HG02884 (cell line): Measurements from ENCODE around the gene TMPRSS13.
"Not testable (repeated sequence)": the region's sequence is repeated elsewhere in the genome, so short reads cannot be mapped to it uniquely, and the experiment has no call there.

Source experiments
- ATAC-seq: cut with Tn5 transposase; IDR thresholded peaks from one replicate; pipeline ENCODE4 v1.9.1; 2021; ENCODE audit warnings: mild to moderate bottlenecking, moderate library complexity; ENCODE audit not compliant: unreplicated experiment

TMPRSS13 gene

DNA sequence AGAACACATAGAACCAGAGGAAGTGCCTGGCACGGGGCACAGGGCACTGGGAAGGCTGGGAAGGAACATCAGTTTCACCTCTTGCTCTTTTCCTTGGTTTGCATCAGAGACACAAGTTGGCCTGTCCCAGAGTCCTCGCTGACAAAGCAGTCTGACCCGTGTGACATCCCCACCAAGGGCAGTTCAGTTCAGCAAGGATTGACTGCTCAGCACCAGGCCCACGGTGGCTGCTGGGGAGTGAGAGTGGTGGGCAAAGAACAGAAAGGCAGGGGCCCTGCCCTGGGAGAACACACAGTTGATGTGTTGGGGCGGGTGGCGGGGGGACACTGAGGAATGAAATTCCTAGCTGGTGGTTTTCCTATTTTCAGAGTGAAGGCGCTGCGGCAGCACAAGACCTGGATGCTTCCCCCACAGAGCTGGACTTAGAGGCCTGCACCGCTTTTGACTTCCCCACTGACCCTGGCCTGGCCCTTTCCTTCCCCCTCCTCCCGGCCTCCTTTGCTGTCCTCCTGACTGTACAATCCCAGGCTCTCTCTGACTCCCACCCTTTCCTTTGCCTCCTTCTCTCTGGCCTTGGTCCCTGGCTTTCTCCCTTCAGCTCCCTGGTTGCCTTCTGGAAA lies 2.2 kb upstream of the TMPRSS13 start:
- ATAC-seq = no peak

DNA sequence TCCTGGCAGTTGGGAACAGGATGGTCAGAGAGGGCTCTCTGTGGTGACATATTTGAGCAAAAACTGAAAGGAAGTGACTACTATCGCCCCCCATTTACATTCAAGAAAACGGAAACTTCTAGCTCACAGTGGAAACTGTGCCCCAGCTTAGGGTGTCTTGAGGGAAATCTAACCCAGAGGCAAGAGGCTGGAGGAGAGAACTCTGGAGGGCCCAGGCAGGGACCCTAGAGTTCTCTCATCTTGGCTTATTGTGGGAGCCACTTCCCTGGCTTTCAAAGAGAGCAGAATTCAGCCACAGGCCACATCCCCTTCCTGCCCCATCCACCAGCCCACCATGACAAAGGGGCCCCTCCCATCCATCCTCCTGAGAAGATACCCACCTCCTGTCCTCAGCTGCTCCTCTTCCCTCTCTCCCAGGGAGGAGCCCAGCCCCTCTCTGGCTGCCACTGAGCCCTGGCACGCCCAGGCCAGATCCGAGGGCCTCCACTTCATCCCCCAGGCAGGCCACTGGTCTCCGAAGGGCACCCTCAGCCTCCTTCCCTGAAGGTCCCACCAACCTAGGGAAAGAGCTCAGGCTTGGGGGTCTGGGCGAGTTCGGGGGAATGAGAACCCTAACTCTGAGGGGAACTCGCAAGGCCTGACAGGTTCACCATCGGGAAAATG lies 1.6 kb upstream of the TMPRSS13 start:
- ATAC-seq = no peak

DNA sequence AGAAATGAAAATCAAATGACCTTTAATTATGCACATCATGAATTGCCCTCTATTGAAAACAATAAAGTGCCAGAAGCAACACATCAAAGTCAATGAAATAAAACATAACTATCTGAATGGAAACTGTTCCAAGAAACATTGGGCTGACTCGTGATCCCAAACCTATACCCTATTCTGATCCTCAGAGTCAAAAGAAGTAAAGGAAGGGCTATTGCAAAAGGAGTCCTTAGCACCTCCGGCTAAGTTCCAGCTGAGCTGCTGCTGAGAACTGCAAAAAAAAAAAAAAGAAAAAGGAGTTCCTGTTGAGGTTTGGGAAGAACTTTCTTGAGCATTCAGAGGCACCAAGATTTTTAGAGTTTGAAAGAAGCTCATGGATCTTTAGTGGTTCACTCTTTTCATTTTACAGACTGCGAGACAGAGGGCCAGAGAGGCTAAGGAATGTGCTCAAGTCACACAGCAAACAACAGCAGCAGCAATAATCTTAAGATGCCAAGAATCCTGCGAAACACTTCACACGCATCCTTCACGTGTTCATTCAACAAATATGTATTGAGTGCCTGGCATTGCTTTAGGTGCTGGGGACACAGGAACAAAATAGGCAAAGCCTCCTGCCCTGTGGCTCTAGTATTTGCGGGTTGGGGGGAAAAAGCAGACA lies 841 bp upstream of the TMPRSS13 start:
- ATAC-seq = no peak

DNA sequence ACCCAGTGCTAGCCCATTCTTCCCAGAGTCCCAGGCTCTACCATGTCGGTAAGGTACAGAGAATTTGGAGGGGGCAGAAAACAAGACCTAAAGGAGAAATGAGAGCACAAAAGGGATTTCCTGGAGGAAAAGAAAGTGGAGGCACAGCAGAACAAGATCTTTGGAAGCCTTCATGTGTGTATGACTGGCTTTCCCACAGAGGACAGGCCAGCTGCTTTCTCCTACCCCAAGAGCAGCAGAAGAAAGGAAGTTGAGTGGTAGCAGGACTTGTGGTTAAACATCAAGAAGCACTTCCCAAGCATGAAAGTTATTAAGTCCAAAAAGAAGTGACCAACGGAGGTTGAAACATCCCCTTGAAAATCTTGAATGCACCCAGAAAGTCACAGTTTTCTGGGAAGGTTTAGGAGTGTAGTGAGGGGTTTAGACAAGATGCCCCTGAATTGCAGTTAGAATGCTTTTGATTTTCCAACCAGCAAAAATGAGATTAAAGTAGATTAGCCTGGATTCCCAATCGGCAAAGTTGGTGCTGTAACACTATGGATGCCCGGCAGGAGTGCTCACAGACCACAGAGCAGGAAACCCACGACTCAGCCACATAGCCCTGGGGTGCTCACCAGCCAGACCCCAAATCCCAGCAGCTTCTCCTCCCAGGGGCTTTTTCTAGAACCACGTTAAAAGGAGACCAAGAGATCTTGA lies 608 bp downstream of the TMPRSS13 start:
- no peak for ATAC-seq

DNA sequence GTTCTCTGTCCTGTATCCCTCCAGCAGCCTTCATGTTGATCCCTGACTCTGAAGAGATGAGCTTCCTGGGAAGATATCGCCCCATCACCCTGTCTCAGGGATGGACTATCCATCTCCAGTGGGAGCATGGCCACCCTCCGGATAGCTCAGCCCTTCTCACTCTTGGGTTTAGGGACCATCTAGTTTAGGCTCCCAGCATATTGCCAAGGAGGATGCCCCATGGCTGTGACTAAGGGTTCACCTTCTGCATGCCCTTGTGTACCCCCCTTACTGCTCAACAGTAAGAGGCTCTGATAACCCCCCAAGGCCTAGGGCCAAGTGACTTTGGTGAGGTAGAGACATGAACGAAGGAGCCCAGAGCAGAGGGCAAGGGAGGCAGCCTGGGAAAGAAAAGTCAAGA lies 1.3 kb downstream of the TMPRSS13 start:
- no peak for ATAC-seq

DNA sequence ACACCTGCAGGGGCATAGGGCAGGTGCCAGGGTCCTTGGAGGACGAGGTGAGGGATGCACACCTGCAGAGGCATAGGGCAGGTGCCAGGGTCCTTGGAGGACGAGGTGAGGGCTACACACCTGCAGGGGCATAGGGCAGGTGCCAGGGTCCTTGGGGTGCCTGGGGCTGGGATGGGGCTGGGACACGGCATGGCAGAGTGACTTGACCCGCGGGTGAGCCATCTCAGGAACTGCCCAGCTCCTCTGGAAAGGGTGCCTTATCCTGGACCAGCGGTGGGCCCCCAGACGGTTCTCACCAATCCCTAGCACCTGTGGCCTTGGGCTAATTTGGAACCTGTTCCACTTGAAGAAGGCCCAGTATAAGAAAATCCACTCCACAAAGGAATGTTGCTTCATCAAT lies 3.0 kb downstream of the TMPRSS13 start:
- ATAC-seq = not testable (repeated sequence)

DNA sequence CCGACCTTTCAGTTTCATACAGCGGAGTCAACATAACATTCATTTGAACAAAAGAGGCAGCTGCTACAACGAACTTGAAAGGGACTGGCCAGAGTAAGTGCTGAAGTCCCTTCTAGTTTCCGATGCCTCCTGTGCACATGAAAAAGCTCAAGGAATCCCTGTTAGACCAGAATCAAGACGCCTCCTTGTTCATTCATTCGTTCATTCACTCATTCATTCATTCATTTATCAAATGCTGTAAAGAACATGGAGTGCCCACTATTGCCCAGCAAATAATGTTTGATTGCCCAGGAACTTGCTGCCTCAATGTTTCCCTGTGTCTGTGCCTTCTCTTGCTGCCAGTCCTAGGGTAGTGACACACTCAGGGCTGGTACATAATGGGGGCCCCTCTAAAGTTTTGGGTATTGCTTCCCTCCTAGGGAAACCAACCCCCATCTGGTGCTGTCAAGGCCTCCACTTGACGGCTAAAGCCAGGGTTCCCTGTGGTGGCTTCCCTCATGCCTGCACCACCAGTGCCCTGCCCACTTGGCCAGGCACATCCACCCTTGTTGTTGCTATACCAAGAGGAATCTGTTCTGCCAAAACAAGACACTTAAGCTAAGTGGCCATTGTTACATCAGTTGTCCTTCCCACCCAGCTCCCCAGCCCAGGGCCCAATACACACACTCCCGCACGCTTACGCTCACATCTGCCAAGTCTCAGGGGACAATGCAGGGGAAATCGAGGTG lies 3.8 kb downstream of the TMPRSS13 start:
- ATAC-seq = no peak

DNA sequence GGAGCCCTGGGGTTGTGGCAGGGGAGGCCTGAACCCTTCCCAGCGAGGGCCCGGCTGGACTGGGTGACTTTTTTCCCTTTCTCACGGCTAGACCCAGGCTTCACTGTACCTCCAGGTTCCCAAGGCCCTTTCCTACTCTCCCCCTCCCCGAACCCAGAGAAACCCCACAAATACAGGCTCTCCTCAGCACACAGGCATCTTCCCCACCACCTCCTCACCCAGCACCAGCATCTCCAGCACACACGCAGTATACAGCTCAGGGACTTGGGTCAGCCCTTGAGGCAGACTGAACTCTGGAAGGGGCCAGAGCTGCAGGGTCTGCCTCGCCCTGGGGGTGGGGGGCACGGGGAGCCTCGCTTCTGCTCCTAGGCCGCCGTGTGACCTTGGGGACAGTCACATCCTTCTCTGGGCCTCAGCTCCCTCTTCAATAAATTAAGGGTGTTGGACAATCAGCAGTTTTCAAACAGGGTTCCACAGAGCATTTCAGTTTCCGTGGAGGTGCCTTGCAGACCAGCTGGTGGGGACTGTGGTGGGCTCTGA lies 4.5 kb downstream of the TMPRSS13 start:
- no peak for ATAC-seq

DNA sequence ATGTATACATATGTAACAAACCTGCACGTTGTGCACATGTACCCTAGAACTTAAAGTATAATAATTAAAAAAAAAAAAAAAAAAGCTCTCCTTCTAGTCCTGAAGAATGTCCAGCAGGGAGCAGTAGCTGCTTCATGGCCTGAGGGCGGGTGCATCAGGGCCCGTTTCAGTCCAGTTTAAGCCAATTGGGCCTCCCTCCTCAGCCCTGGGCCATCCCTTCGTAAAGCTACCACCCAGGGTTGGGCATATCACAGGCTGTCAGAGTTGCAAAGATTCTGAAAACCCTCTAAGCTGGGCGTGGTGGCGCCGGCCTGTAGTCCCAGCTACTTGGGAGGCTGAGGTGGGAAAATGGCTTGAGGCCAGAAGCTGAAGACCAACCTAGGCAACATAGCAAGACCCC lies 5.4 kb downstream of the TMPRSS13 start:
- no peak for ATAC-seq

DNA sequence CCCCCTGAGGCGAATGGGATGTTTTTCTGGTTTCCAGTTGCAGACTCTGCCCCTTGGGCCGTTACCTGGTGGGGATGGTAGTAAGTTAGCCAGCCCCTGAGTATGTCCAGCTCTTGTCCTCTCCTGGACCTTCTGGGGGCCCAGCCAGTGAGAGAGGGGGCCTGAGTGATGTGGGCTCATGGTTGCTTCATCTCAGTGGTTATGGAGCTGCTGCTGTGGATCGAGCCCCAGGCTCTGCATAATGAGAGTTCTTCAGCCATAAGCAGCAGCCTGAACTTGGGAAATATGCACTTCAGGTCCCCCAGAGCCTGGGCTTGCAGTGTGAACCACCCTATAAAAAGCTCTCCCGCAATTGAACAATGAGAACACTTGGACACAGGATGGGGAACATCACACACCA lies 5.9 kb downstream of the TMPRSS13 start:
- no peak for ATAC-seq

DNA sequence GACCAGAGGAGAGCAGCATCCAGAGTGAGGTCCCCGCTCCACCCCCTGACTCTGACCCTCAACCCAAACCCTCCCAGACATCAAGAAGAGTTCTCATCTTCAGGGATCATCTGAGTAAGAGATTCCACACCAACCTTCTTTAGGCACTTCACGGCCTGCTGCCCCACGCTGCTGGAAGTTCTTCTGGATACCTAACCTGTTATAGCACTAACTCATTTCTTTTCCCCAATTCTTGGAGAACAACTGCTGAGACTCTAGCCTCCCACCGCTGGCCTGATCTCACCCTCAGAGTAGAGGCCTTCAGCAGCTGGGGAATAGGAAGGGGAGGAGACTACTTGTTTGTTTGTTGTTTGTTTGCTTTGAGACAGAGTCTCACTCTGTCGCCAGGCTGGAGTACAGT lies 7.3 kb downstream of the TMPRSS13 start:
- no peak for ATAC-seq

DNA sequence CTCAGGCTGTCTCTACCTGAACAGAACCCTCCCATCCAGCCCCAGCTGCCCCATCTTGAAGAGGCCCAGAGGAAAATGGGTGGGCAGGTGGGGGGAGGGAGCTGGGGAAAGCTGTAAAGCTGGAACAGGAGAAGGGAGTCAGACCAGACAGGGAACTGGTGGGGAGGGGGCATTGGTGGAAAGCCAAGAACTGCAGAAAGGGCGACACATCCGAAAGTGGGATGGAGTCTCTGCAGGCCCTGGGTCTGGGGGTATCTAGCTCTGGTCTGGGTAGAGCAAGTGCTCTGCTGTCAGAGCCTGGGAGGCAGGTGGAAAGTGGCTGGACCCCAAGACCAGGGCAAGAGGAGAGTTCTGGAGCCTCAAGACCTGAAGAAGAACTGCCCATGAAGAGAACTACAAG lies 7.7 kb downstream of the TMPRSS13 start:
- ATAC-seq = no peak

DNA sequence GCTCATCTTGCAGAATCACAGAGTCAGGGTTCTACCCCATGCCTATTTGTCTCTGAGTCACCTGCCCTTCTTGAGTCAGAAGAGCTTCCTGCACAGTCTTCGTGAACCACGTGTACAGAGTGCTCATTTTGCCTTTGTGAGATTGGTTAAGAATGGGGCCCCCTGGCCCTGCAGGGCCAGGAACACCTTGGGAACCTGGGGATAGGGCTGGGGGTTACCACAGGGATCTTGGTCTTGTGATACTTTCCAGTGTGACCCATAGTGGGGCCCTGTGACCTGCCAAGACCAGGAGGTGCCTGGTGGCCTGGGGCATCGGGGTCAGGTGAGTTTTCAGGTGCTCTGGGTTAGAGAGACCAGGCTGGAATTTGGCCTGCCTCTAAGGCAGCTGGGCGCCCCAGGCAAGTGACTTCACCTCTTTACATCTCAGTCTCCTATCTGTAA lies 9.4 kb downstream of the TMPRSS13 start:
- ATAC-seq = no peak

DNA sequence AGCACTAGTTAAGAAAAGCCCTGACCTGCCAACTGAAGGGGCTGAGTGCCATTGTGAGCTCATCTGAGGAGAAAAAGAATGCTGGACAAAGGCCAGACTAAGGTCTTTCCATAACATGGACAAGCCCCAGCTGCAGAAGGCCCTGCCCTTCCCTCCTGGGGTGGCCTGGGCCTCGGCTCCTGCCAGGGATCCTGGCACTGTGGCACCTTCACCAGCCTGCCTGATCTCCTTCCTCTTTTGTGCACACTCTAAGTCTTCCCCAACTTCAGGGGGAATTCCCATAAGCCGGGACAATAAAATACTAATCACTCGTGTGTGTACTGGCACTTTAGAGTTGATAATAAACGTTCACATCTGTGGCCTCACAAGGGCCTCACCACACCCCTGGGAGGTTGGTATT lies 9.9 kb downstream of the TMPRSS13 start:
- no peak for ATAC-seq

DNA sequence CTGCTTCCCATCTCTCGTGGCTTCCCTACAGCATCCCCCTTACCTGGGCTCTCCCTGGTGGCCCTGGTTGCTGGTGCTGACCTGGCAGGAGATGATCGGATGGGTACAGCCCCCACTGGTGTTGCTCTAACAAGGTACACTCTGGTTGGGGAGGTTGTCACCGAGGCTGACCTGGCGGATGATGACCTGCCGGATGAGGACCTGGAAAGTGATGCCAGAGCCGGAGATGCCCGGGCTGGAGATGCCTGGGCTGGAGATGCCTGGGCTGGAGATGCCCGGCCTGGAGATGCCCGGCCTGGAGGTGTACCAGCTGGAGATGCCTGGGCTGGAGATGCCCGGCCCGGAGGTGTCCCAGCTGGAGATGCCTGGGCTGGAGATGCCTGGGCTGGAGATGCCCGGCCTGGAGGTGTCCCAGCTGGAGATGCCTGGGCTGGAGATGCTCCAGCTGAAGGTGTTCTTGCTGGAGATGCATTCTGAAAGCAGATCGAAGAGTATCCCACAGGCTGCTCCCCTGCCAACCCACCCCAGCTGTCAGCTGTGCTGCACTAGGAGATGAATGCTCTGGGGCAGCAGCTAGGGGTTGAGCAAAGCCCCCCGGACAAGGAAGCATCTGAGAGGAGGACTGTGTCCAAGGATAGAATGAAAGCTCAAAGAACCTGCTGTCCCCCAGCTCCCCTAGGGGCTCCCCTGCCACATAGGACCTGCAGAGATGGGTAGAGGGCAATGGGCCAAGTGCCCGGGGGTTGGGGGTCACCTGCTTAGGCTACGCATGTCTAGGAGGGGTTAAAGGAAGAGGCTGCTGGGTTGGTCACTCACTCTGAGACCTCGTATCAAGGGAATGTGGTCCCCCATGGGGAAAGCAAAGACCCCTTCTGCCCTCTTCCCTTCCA lies 10.6 kb downstream of the TMPRSS13 start:
- ATAC-seq = no peak

DNA sequence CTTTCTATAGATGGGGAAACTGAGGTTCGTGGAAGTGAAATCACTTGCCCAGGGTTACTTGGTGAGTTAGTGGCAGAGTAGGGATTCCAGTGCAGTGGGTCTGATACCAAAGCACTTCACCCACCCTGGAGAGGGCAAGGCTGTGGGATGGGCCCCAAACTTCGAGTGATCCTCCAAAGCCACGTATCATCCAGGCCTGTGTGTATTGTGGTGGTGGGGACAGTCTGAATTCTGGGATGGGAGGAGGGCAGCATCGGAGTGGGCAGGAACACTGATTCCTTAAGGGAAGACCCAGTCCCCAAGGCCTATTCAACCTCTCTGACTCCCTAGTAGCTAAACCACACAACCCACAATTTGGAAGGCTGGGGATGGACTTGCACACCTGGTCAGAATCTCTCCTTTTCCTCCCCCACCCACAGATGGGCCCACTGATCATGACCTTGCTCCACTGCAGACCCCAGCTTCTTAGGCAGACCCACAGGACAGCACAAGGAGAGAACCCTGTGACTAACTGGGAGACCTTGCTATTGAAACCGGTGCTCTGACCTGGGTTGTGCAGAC lies 11.5 kb downstream of the TMPRSS13 start:
- ATAC-seq = no peak

DNA sequence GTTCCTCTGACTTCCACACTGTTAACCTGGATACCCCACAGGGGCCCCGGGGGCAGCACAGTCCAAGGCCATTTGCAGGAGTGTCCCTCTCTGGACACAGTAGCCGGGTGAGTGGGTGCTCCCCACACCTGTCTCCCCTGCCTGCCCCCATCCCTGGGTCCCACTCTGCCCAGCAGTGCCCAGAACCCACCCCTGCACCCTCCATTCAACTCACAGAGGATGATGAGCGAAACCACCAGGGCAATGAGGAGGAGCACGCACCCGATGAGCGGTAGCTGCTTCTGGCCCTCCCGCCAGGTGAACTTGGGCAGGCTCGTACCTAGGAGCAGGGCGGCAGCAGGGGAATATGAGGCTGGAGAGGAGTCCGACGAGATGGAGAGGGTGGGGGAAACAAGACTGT lies 12.2 kb downstream of the TMPRSS13 start:
- ATAC-seq = no peak

DNA sequence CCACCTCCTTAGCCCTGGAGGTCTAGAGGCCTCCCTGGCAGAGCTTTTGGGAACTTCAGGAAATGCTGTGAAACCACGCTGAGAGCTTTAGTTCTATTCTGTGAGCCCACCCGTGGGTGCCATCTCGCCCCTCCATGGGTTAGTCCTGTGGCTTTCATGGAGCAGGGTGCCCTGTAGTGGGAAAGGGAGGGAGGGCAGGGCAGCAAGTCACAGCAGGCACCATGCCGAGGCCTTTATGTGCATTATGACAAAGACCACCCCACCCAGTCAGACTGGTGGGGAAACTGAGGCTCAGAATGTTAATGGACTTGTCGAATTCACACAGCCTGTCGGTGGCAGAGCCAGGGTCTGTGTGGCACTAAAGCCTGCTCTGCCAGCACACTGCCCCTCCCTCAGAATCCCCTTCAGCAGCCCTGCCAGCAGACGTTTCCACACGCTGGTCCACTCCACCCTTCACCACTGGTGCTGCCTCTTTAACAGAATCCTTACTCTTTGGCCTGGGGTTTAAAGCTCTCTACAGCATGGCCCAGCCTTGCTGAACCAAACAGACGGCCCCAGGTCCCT lies 13.4 kb downstream of the TMPRSS13 start:
- ATAC-seq = no peak

DNA sequence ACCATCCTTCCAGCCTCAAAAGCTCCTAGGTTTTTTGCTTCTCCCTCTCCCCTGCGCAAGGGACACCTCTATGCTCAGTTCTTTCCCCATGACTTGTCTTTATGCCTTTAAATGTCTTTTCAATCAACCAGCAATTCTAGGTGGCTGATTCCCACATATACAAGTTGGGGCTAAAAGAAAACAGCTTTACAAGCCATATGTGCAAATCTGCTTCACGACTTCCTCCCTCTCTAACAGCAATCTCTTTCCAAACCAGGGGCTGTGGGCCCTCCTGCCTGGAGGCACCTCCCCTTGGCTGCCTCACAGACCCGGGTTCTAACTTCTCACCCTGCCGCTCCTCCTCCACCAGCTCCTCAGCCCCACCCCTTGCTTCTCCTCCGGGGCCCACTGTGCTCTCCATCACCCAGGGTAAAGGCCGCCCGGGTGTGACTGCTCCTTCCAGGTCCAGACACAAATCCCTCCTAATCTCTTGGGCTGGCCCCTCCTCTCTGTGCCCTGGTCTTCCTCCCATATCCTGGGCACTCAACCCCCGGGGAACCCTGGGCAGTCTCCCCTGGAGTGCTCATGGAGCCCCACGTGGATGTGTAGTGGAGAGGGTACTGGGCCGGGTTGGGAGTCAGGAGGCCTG lies 14.1 kb downstream of the TMPRSS13 start:
- ATAC-seq = no peak
